H9 (cell line): ENCODE measurements around the gene FGF3. TPM values are rescaled to one million over a fixed set of nuclear protein-coding genes. Genes with fewer than 3 reads are reported as not detected.

ENCODE experiments used
- DNase-seq: peaks from one replicate; pipeline ENCODE4 v3.0.0-alpha.2; 2017
- H2AFZ ChIP-seq: one replicate; pipeline ENCODE4 v1.6.1; 2013; ENCODE audit warnings: mild to moderate bottlenecking, low read length, control low read depth, moderate library complexity
- H2AK5ac ChIP-seq: 2 replicates; pipeline ENCODE4 v1.6.1; 2013; ENCODE audit warnings: low read length, control low read depth, mixed read lengths; ENCODE audit not compliant: insufficient read length
- H2BK120ac ChIP-seq: one replicate; pipeline ENCODE4 v1.6.1; 2013; ENCODE audit warnings: low read depth, mild to moderate bottlenecking, low read length, control low read depth, inconsistent platforms; ENCODE audit not compliant: poor library complexity, severe bottlenecking
- H2BK12ac ChIP-seq: 2 replicates; pipeline ENCODE4 v1.6.1; 2013; ENCODE audit warnings: low read length, control low read depth, mixed read lengths, low read depth; ENCODE audit not compliant: insufficient read length
- H2BK15ac ChIP-seq: 2 replicates; pipeline ENCODE4 v1.6.1; 2013; ENCODE audit warnings: low read depth, low read length, control low read depth
- H2BK20ac ChIP-seq: one replicate; pipeline ENCODE4 v1.6.1; 2013; ENCODE audit warnings: low read depth, mild to moderate bottlenecking, low read length, control low read depth, inconsistent platforms; ENCODE audit not compliant: poor library complexity, severe bottlenecking
- H2BK5ac ChIP-seq: 2 replicates; pipeline ENCODE4 v1.6.1; 2013; ENCODE audit warnings: low read length, control low read depth, mixed read lengths; ENCODE audit not compliant: insufficient read length
- H3K14ac ChIP-seq: 2 replicates; pipeline ENCODE4 v1.6.1; 2013; ENCODE audit warnings: low read length, control low read depth; ENCODE audit not compliant: insufficient read depth
- H3K18ac ChIP-seq: 2 replicates; pipeline ENCODE4 v1.6.1; 2013; ENCODE audit warnings: low read depth, mild to moderate bottlenecking, mixed read lengths, low read length, control low read depth; ENCODE audit not compliant: insufficient read length
- H3K23ac ChIP-seq: 2 replicates; pipeline ENCODE4 v1.6.1; 2013; ENCODE audit warnings: low read length, control low read depth, mixed read lengths, low read depth; ENCODE audit not compliant: insufficient read length
- H3K23me2 ChIP-seq: 2 replicates; pipeline ENCODE4 v1.6.1; 2013; ENCODE audit warnings: low read depth, mild to moderate bottlenecking, mixed read lengths, low read length, control low read depth; ENCODE audit not compliant: insufficient read length, poor library complexity, severe bottlenecking
- H3K27ac ChIP-seq: 2 replicates; pipeline ENCODE4 v1.5.1; 2013; ENCODE audit warnings: low read length, control low read depth, mixed read lengths, low read depth; ENCODE audit not compliant: insufficient read length
- H3K27me3 ChIP-seq: 2 replicates; pipeline ENCODE4 v1.6.1; 2013; ENCODE audit warnings: low read length, control low read depth, inconsistent platforms; ENCODE audit not compliant: insufficient read depth
- H3K4ac ChIP-seq: 2 replicates; pipeline ENCODE4 v1.6.1; 2013; ENCODE audit warnings: low read depth, mild to moderate bottlenecking, control low read depth, inconsistent platforms, low read length, moderate library complexity
- H3K4me1 ChIP-seq: 2 replicates; pipeline ENCODE4 v1.6.1; 2013; ENCODE audit warnings: low read length, control low read depth, inconsistent platforms; ENCODE audit not compliant: insufficient read depth
- H3K4me2 ChIP-seq: 2 replicates; pipeline ENCODE4 v1.6.1; 2013; ENCODE audit warnings: low read length, control low read depth, mixed read lengths; ENCODE audit not compliant: insufficient read length, insufficient read depth
- H3K56ac ChIP-seq: 2 replicates; pipeline ENCODE4 v1.6.1; 2013; ENCODE audit warnings: low read depth, mild to moderate bottlenecking, mixed read lengths, low read length, control low read depth; ENCODE audit not compliant: insufficient read length
- H3K79me1 ChIP-seq: 2 replicates; pipeline ENCODE4 v1.6.1; 2013; ENCODE audit warnings: low read depth, mild to moderate bottlenecking, moderate library complexity, low read length, control low read depth, inconsistent platforms; ENCODE audit not compliant: insufficient read depth, poor library complexity, severe bottlenecking
- H3K79me2 ChIP-seq: 2 replicates; pipeline ENCODE4 v1.6.1; 2013; ENCODE audit warnings: low read length, control low read depth, inconsistent platforms; ENCODE audit not compliant: insufficient read depth
- H3K9ac ChIP-seq: 2 replicates; pipeline ENCODE4 v1.6.1; 2013; ENCODE audit warnings: low read length, control low read depth, mixed read lengths; ENCODE audit not compliant: insufficient read length; ENCODE audit errors: extremely low read depth
- H3K9me3 ChIP-seq: one replicate; pipeline ENCODE4 v1.6.1; 2013; ENCODE audit warnings: low read depth, low read length, inconsistent platforms; ENCODE audit not compliant: control insufficient read depth
- H3T11ph ChIP-seq: one replicate; pipeline ENCODE4 v1.6.1; 2013; ENCODE audit warnings: mild to moderate bottlenecking, low read length, control low read depth, inconsistent platforms
- H4K20me1 ChIP-seq: one replicate; pipeline ENCODE4 v1.6.1; 2013; ENCODE audit not compliant: control insufficient read depth, insufficient read length, insufficient read depth
- H4K5ac ChIP-seq: 2 replicates; pipeline ENCODE4 v1.6.1; 2013; ENCODE audit warnings: low read depth, mild to moderate bottlenecking, mixed read lengths, low read length, control low read depth; ENCODE audit not compliant: insufficient read length
- H4K8ac ChIP-seq: replicated peaks from 2 replicates; pipeline ENCODE4 v1.6.1; 2013; ENCODE audit warnings: low read length, control low read depth, mixed read lengths, low read depth; ENCODE audit not compliant: insufficient read length
- H4K91ac ChIP-seq: 2 replicates; pipeline ENCODE4 v1.6.1; 2013; ENCODE audit warnings: low read depth, mild to moderate bottlenecking, moderate library complexity, mixed read lengths, low read length, control low read depth; ENCODE audit not compliant: insufficient read length
- H3K27ac Mint-ChIP-seq, 3 experiments: 2 replicates in 2 of 3; 3 replicates in 1 of 3; pipeline ENCODE4 v1.8.0; 2020 to 2021; ENCODE audit warnings: mixed read lengths in 3 of 3, mild to moderate bottlenecking in 1 of 3, moderate library complexity in 1 of 3
- H3K27me3 Mint-ChIP-seq: 2 replicates; pipeline ENCODE4 v1.8.0; 2021; ENCODE audit warnings: low read depth, mild to moderate bottlenecking, moderate library complexity, mixed read lengths
- H3K36me3 Mint-ChIP-seq, 3 experiments: 2 replicates in 2 of 3; 3 replicates in 1 of 3; pipeline ENCODE4 v1.8.0; 2020 to 2021; ENCODE audit warnings: low read depth in 3 of 3, mixed read lengths in 3 of 3; ENCODE audit not compliant: insufficient read depth in 1 of 3
- H3K4me1 Mint-ChIP-seq, 2 experiments: 2 replicates each; pipeline ENCODE4 v1.8.0; 2020; ENCODE audit warnings: mixed read lengths in 2 of 2
- H3K4me3 Mint-ChIP-seq, 2 experiments: 2 replicates in 1 of 2; 3 replicates in 1 of 2; pipeline ENCODE4 v1.8.0; 2020 to 2021; ENCODE audit warnings: mild to moderate bottlenecking in 2 of 2, mixed read lengths in 2 of 2, moderate library complexity in 1 of 2
- H3K9me3 Mint-ChIP-seq, 2 experiments: 2 replicates in 1 of 2; 3 replicates in 1 of 2; pipeline ENCODE4 v1.8.0; 2020; ENCODE audit warnings: mild to moderate bottlenecking in 2 of 2, mixed read lengths in 2 of 2, moderate library complexity in 1 of 2
- CTCF ChIP-seq: fragments of 200-600 bp; sonication (generic); conservative IDR thresholded peaks from 3 replicates; pipeline ENCODE4 v1.8.0; 2021; ENCODE audit warnings: antibody characterized with exemption, mild to moderate bottlenecking
- WGBS: extraction: QIAGEN DNeasy Blood & Tissue Kit; methylation state at CpG from one replicate; pipeline ENCODE4 v1.1.7; 2013; ENCODE audit warnings: missing lambda C conversion rate, low lambda C conversion rate, mixed read lengths; ENCODE audit not compliant: insufficient read length; ENCODE audit errors: extremely low coverage; 5-methylcytosine and 5-hydroxymethylcytosine counted together
- total RNA-seq: library from RNA; stranded (reverse); gene quantifications from 2 replicates; pipeline ENCODE4 v1.2.1, GENCODE V29; 2021

FGF3 gene
- total RNA-seq, 1 experiment from 2014 or later, result not detected

DNA sequence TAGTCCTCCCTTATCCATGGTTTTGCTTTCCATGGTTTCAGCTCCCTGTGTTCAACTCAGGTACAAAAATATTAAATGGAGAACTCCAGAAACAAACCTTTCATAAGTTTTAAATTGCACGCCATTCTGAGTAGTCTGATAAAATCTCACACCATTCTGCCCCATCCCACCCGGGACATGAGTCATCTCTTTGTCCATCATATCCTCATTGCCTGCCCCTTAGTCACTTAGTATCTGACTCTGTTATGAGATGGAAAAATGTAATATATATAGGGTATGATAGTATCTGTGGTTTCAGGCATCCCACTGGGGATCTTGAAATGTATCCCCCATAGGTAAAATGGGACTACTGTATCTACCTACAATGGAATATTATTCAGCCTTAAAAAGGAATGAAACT lies 35.5 kb upstream of the FGF3 start:
- Mint-ChIP-seq H3K27me3 (peaks cover 46% of the 10 kb centered on the region), H3K4me3 (no peak overlapping the region), H3K4me1 (peaks cover 2 to 5% of the 10 kb centered on the region in 2 experiments; a peak in 2 of 4 replicates), H3K27ac (no peak overlapping the region), H3K36me3 (peaks cover 0 to 4% (median 0%) of the 10 kb centered on the region in 3 experiments; a peak in 2 of 7 replicates), H3K9me3 (peaks cover 0 to 4% of the 10 kb centered on the region in 2 experiments; a peak in 3 of 5 replicates)
- H2BK15ac ChIP-seq, result no peak overlapping the region
- no peak overlapping the region for H3K4me2 ChIP-seq
- H3K79me1 ChIP-seq, result no peaks in the 10 kb centered on the region
- no peak overlapping the region for H4K8ac ChIP-seq
- H3K27me3 ChIP-seq, result no peaks in the 10 kb centered on the region
- DNase-seq, result no peak
- no peak overlapping the region for H4K91ac ChIP-seq
- H4K20me1 ChIP-seq, result no peaks in the 10 kb centered on the region
- H3K14ac ChIP-seq, result no peak overlapping the region
- H3K4me1 ChIP-seq, result no peaks in the 10 kb centered on the region
- no peak for TF ChIP-seq CTCF
- H2BK20ac ChIP-seq, result no peak overlapping the region
- no peak overlapping the region for H2AK5ac ChIP-seq
- no peak overlapping the region for H3K27ac ChIP-seq
- H2BK120ac ChIP-seq, result no peak overlapping the region
- H3K18ac ChIP-seq, result no peak overlapping the region
- H2AFZ ChIP-seq, result no peak overlapping the region
- no peak overlapping the region for H2BK5ac ChIP-seq
- no peak overlapping the region for H3K9ac ChIP-seq
- H2BK12ac ChIP-seq, result no peak overlapping the region
- no peaks in the 10 kb centered on the region for H3K23me2 ChIP-seq
- H4K5ac ChIP-seq, result no peak overlapping the region
- H3K9me3 ChIP-seq, result no peaks in the 10 kb centered on the region
- no peak overlapping the region for H3K4ac ChIP-seq
- no peaks in the 10 kb centered on the region for H3K79me2 ChIP-seq
- no peak overlapping the region for H3T11ph ChIP-seq
- WGBS, result no CpG with 5 or more reads among the region's 2 CpGs
- no peak overlapping the region for H3K56ac ChIP-seq
- no peak overlapping the region for H3K23ac ChIP-seq
